Effector memory CD8-positive, alpha-beta T cell (primary cell): ENCODE results near the gene TECTA.
"Not testable (repeated sequence)": the region's sequence is repeated elsewhere in the genome, so short reads cannot be mapped to it uniquely, and the experiment has no call there.

Experiments
- ATAC-seq: fragments of 150-1000 bp; cut with Tn5 transposase; replicated peaks from 2 replicates; pipeline ENCODE4 v1.10.0; 2021; ENCODE audit warnings: mild to moderate bottlenecking, moderate library complexity
- DNase-seq, 3 experiments: peaks; one replicate each; pipeline ENCODE4 v3.0.0; 2021
- H3K27ac Mint-ChIP-seq, 2 donors: one replicate each; pipeline ENCODE4 v1.8.0; 2022; ENCODE audit warnings: mild to moderate bottlenecking in 2 of 2, mixed read lengths in 2 of 2, moderate library complexity in 2 of 2
- H3K27me3 Mint-ChIP-seq, 2 donors: one replicate each; pipeline ENCODE4 v1.8.0; 2022; ENCODE audit warnings: mixed read lengths in 2 of 2
- H3K36me3 Mint-ChIP-seq: one replicate; pipeline ENCODE4 v1.8.0; 2022; ENCODE audit warnings: mild to moderate bottlenecking, moderate library complexity, mixed read lengths; ENCODE audit not compliant: insufficient read depth
- H3K4me1 Mint-ChIP-seq, 2 donors: one replicate each; pipeline ENCODE4 v1.8.0; 2022; ENCODE audit warnings: low read depth in 2 of 2, mixed read lengths in 2 of 2
- H3K4me3 Mint-ChIP-seq, 2 donors: one replicate each; pipeline ENCODE4 v1.8.0; 2022; ENCODE audit warnings: mild to moderate bottlenecking in 2 of 2, mixed read lengths in 2 of 2, moderate library complexity in 2 of 2
- H3K9me3 Mint-ChIP-seq, 2 donors: one replicate each; pipeline ENCODE4 v1.8.0; 2022; ENCODE audit warnings: mixed read lengths in 2 of 2

The TECTA gene

DNA sequence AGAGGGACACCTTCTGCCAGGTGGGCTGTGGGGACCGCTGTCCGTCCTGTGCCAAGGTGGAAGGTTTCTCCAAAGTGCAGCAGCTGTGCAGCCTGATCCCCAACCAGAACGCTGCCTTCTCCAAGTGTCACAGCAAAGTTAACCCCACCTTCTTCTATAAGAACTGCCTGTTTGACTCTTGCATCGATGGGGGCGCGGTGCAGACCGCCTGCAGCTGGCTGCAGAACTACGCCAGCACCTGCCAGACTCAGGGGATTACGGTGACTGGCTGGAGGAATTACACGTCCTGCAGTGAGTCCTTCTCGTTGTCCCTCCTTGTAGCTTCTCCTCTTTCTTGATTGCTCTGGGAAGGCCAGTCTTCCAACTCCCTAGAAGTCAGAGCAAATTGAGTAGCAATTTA, 44.8 kb downstream of the TECTA start:
- Mint-ChIP-seq H3K36me3 (no peaks in the 10 kb centered on the region), H3K9me3 (no peaks in the 10 kb centered on the region), H3K27me3 (peaks cover 14 to 25% of the 10 kb centered on the region in 2 donors)

DNA sequence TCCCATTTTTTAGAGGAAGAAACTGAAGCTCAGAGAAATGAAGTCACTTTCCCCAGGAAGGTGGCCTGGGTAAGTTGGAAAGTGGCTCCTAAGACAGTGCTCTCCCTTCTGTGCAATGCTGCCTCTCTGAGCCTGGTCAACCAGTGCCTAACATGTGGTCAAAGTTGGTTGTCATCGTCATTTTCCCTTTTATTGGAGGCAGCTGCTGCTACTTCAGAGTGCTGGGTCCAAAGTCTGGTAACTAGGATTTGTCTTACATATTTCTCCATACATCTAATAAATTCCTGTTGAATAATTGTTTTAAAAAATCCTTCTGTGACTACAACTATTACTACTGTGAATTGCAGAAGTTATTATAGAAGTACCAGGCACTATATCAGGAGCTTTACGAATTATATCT, 48.1 kb downstream of the TECTA start:
- Mint-ChIP-seq H3K4me1 (no peaks in the 10 kb centered on the region), H3K27ac (no peak overlapping the region), H3K9me3 (no peaks in the 10 kb centered on the region), H3K36me3 (no peaks in the 10 kb centered on the region), H3K4me3 (no peak overlapping the region), H3K27me3 (peaks cover 11 to 20% of the 10 kb centered on the region in 2 donors)
- no peak for DNase-seq
- no peak for ATAC-seq

More for the DNA sequence above, 44.8 kb downstream of the TECTA start:
- Mint-ChIP-seq H3K4me1 (no peaks in the 10 kb centered on the region), H3K27ac (no peak overlapping the region), H3K4me3 (no peak overlapping the region)
- ATAC-seq (no peak), DNase-seq (no peak)

DNA sequence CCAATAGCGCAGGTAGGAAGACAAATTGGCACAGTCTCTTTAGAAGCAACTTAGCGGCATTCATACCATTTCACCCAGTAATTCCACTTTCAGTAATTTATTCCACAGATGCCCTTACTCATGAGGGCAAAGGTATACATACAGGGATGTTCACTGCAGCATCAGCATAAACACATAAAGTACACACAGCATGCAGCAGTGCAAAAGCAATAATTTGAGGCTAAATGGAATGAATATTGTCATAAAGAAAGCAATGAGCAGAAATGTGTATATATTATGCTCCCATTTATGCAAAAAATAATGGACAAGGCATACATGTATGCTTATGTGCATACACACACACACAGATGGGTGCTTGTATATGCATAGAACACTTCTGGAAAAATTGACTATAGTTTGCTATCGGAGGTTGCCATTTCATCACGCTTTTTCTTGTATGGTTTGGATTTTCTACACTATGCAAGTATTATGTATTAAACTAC, 50.2 kb downstream of the TECTA start:
- ATAC-seq: no peak
- H3K4me1 Mint-ChIP-seq: no peaks in the 10 kb centered on the region
- no peaks in the 10 kb centered on the region for H3K9me3 Mint-ChIP-seq
- no peak overlapping the region for H3K27ac Mint-ChIP-seq
- H3K36me3 Mint-ChIP-seq: no peaks in the 10 kb centered on the region
- DNase-seq: no peak
- H3K27me3 Mint-ChIP-seq: peaks cover 0 to 10% of the 10 kb centered on the region in 2 donors
- H3K4me3 Mint-ChIP-seq: no peak overlapping the region

DNA sequence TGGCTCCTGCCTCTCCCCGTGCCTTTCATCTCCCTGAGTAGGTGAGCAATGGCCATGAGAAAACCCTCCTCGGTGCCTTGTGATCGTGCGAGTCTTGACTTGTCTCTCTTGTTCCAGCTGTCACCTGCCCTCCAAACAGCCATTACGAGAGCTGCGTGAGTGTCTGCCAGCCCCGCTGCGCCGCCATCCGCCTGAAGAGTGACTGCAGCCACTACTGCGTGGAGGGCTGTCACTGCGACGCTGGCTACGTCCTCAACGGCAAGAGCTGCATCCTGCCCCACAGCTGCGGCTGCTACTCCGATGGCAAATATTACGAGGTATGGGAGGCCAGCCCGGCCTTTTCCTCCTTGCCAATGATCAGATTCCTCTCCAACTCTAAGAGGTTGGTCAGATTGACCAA, 51.7 kb downstream of the TECTA start:
- peaks cover 13 to 22% of the 10 kb centered on the region in 2 donors for H3K27me3 Mint-ChIP-seq
- DNase-seq: no peak

DNA sequence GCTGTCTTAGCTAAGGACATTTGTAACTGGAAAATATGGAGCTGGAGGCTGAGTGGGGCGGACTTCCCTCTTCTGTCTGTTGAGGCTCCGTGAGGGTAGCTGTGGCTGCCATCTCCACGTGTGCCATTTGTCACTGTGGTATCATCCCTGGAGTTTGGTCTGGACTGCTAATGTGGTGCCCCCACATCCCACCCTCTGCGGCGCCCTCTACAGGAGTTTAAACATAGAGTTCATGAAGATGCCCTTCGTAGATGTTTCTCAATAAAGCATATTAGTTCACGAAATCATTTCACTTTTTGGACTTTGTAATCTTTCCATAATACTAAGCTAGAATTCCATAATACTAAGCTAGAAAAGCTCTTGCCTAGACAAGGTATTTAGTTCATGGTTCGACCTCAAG, 52.4 kb downstream of the TECTA start:
- Mint-ChIP-seq H3K4me1 (no peaks in the 10 kb centered on the region), H3K9me3 (no peaks in the 10 kb centered on the region), H3K4me3 (no peak overlapping the region), H3K27ac (no peak overlapping the region), H3K36me3 (no peaks in the 10 kb centered on the region), H3K27me3 (peaks cover 13 to 29% of the 10 kb centered on the region in 2 donors)
- DNase-seq: no peak
- no peak for ATAC-seq

More for the DNA sequence above, 51.7 kb downstream of the TECTA start:
- H3K36me3 Mint-ChIP-seq: no peaks in the 10 kb centered on the region
- H3K4me1 Mint-ChIP-seq: no peaks in the 10 kb centered on the region
- H3K4me3 Mint-ChIP-seq: no peak overlapping the region
- no peak overlapping the region for H3K27ac Mint-ChIP-seq
- H3K9me3 Mint-ChIP-seq: no peaks in the 10 kb centered on the region
- no peak for ATAC-seq

DNA sequence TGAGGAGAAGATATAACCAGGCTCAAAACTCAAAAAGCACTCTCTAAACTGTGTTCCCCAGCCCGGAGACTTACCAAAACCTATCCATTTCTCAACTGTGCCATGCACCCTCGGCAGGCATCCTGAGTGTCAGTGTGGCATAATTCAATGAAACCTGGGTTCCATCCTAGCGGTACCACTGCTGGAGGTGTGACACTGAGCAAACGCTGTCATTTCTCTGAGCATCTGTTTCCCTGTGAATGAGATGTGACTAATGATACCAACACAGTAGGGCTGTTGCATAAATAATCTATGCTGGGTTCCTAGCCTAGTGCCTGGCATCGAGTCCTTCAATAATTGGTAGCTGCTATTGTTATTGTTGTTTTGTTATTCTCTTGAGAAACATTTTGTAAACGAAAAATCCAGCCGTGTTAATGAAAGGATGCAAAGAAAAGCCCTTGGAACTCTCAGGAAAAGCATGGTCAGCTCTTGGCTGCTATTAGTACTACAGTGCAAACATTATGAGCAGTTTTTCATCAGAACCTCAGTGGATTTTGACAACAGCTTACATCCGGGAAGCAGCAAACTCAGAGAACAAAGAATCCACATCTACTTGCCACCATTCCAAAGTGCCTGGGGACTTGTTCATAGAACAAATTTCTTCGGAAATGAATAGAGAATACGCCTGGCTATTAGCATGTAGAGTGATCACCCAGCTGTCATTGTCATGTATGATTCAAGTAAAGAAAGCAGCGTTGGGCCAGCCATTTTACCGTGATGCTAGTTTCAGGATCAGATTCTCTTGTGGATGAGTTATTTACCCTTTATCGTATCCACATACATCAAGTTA, 53.7 kb downstream of the TECTA start:
- H3K27ac Mint-ChIP-seq: no peak overlapping the region
- no peak overlapping the region for H3K4me3 Mint-ChIP-seq
- no peaks in the 10 kb centered on the region for H3K9me3 Mint-ChIP-seq
- peaks cover 13 to 31% of the 10 kb centered on the region in 2 donors for H3K27me3 Mint-ChIP-seq
- DNase-seq (no peak), ATAC-seq (no peak)
- H3K36me3 Mint-ChIP-seq: no peaks in the 10 kb centered on the region
- H3K4me1 Mint-ChIP-seq: no peaks in the 10 kb centered on the region

DNA sequence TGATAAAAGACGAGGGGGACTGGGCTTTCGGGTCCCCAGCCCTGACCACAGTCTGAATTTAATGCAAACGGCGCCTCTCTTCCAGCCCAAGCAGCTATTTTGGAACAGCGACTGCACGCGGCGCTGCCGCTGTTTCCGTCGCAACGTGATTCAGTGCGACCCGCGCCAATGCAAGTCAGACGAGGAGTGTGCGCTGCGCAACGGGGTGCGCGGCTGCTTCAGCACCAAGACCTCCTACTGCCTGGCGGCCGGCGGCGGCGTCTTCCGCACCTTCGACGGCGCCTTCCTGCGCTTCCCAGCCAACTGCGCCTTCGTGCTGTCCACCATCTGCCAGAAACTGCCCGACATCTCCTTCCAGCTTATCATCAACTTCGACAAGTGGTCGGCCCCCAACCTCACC, 56.7 kb downstream of the TECTA start:
- Mint-ChIP-seq H3K27ac (no peak overlapping the region), H3K4me1 (no peaks in the 10 kb centered on the region), H3K4me3 (no peak overlapping the region), H3K36me3 (no peaks in the 10 kb centered on the region), H3K27me3 (peaks cover 13 to 45% of the 10 kb centered on the region in 2 donors), H3K9me3 (no peaks in the 10 kb centered on the region)
- DNase-seq (no peak), ATAC-seq (no peak)

DNA sequence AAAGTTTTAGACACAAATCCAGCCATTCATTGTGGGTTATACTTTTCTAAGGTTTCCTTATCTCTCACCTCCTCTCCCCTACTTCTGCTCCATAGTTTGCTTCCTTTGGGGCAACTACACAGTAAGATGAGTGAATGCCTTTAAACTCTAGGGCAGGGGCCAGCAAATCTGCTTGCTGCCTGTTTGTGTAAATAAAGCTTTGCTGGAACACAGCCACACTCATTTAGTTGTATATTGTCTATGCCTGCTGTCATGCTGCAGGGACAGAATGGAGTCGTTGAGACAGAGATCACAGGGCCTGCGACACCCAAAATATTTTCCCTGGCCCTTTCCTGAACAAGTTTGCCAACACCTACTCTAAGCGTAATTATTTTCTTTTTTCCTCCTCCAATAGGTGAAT, 58.7 kb downstream of the TECTA start:
- no peaks in the 10 kb centered on the region for H3K36me3 Mint-ChIP-seq
- ATAC-seq: no peak
- no peak overlapping the region for H3K27ac Mint-ChIP-seq
- no peak for DNase-seq
- no peak overlapping the region for H3K4me3 Mint-ChIP-seq
- H3K9me3 Mint-ChIP-seq: no peaks in the 10 kb centered on the region
- peaks cover 0 to 4% of the 10 kb centered on the region in 2 donors for H3K4me1 Mint-ChIP-seq
- peaks cover 13 to 47% of the 10 kb centered on the region in 2 donors for H3K27me3 Mint-ChIP-seq

DNA sequence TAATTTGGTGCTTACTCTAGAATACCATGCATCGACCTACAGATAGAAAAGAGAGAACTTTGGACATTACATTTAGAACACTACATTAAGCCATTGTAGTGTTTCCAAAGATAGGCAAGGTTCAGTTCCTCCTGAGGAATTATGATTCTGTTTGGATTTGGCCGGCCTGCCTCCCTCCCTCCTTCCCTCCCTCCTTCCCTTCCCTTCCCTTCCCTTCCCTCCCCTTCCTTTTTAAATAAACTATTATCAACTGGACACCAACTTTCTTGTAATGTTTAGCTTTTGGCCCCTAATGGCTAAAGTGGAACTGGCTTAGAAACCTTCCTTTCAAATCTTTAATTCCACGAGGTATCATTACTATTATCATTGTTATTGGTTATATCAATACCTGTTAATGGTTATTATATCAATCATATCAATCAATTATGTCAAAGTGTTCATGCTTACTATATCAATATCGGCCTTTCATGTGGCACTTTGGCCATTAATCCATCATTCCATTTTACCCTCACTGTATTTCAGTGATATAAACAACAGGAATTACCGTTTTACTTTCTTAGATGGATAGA, 60.4 kb downstream of the TECTA start:
- Mint-ChIP-seq H3K27ac (no peak overlapping the region), H3K27me3 (peaks cover 15 to 63% of the 10 kb centered on the region in 2 donors), H3K36me3 (no peaks in the 10 kb centered on the region), H3K9me3 (no peaks in the 10 kb centered on the region), H3K4me1 (peaks cover 0 to 4% of the 10 kb centered on the region in 2 donors), H3K4me3 (no peak overlapping the region)
- DNase-seq: no peak
- no peak for ATAC-seq

DNA sequence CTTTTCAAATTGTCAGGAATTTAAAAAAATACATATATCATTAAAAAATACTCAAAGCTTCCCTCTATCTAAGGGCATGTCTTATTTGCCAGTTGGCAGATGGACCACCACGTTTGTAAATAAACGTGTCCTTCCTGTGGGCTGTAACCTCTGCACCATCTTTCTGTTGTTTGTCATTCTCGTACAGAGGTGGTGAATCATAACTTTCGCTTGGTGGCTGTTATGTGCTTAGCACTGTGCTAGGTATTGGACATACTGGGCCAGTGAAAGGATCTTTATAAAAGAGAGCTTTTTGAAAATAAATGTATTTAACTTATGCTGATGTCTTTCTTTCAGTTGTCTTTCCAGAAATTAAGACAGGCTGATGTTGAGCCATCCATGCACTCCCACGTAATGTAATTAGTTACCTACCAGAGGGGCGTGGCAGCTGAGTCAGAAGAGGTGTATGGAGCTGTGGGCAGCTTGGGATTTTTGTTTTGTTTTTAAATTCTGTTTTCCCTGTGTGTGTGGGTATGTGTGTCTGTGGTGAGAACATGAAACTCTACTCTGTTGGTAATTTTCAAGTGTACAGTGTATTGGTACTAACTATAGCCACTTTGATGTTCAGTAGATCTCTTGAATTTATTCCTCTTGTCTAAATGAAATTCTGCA, 62.7 kb downstream of the TECTA start:
- Mint-ChIP-seq H3K36me3 (no peaks in the 10 kb centered on the region), H3K27ac (no peak overlapping the region), H3K4me1 (peaks cover 0 to 4% of the 10 kb centered on the region in 2 donors), H3K4me3 (no peak overlapping the region), H3K27me3 (peaks cover 10 to 52% of the 10 kb centered on the region in 2 donors), H3K9me3 (no peaks in the 10 kb centered on the region)
- ATAC-seq: no peak
- DNase-seq: no peak

DNA sequence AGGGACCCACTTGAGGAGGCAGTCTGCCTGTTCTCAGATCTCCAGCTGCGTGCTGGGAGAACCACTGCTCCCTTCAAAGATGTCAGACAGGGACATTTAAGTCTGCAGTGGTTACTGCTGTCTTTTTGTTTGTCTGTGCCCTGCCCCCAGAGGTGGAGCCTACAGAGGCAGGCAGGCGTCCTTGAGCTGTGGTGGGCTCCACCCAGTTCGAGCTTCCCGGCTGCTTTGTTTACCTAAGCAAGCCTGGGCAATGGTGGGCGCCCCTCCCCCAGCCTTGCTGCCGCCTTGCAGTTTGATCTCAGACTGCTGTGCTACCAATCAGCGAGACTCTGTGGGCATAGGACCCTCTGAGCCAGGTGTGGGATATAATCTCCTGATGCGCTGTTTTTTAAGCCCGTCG, 76.6 kb downstream of the TECTA start:
- H3K4me3 Mint-ChIP-seq, H3K4me1 Mint-ChIP-seq, H3K27ac Mint-ChIP-seq, DNase-seq, H3K36me3 Mint-ChIP-seq, ATAC-seq: not testable (repeated sequence)
- Mint-ChIP-seq H3K27me3 (peaks cover 19 to 25% of the 10 kb centered on the region in 2 donors), H3K9me3 (peaks cover 6 to 18% of the 10 kb centered on the region in 2 donors)

DNA sequence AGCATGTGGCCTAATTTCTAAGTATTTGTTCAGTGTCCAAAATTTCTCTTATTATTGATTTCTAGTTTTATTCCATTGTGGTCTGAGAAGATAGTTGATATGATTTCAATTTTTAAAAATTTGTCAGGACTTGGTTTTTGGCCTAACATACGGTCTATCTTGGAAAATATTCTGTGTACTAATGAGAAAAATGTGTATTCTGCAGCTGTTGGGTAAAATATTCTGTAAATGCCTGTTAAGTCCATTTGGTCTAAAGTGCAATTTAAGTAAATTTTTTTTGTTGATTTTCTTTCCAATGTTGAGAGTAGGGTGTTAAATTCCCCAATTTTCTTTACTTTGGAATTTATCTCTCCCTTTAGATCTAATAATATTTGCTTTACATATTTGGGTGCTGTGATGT, 78.3 kb downstream of the TECTA start:
- Mint-ChIP-seq H3K27ac (no peak overlapping the region), H3K27me3 (peaks cover 29 to 36% of the 10 kb centered on the region in 2 donors), H3K4me3 (no peak overlapping the region), H3K36me3 (no peaks in the 10 kb centered on the region), H3K4me1 (no peaks in the 10 kb centered on the region), H3K9me3 (peaks cover 6 to 21% of the 10 kb centered on the region in 2 donors)
- ATAC-seq: no peak
- no peak for DNase-seq

DNA sequence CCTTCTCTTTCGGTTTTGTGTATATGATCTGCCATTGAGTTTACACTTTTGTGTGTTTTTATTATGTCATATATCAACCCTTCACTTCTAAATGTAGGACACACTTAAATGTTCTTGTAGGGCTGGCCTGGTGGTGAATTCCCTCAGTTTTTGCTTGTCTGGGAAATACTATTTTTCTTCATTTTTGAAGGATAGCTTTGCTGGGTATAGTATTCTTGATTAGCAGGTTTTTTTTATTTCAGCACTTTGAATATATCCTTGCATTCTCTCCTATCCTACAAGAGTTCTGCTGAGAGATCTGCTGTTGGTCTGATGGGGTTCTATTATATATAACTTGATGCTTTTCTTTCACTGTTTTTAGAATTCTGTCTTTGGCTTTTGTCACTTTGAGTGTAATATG, 79.1 kb downstream of the TECTA start:
- Mint-ChIP-seq H3K9me3 (peaks cover 6 to 25% of the 10 kb centered on the region in 2 donors), H3K4me3 (no peak overlapping the region), H3K27me3 (peaks cover 34 to 43% of the 10 kb centered on the region in 2 donors), H3K4me1 (no peaks in the 10 kb centered on the region), H3K36me3 (no peaks in the 10 kb centered on the region), H3K27ac (no peak overlapping the region)
- ATAC-seq: no peak
- no peak for DNase-seq
